CD14-positive monocyte (primary cell): ENCODE measurements around the gene RAC2. TPM values are rescaled to one million over a fixed set of nuclear protein-coding genes. Genes with fewer than 3 reads are reported as not detected.

ENCODE experiments used
- DNase-seq, 3 donors: peaks; one replicate each; pipeline ENCODE4 v3.0.0-alpha.2; 2011 to 2022
- H2AFZ ChIP-seq: 2 replicates; pipeline ENCODE4 v1.6.0; 2012; ENCODE audit warnings: mild to moderate bottlenecking, low read depth, low read length, inconsistent platforms; ENCODE audit not compliant: insufficient read depth, poor library complexity, severe bottlenecking
- H3K27ac ChIP-seq, 2 donors: 1 replicate in 1 of 2; 2 replicates in 1 of 2; pipeline ENCODE4 v1.5.1; 2012 to 2013; ENCODE audit warnings: low read length in 2 of 2, control low read depth in 1 of 2, inconsistent platforms in 1 of 2, low read depth in 1 of 2, mild to moderate bottlenecking in 1 of 2
- H3K27me3 ChIP-seq, 2 donors: one replicate each; pipeline versions ENCODE4 v1.6.0 to v1.6.1; 2011 to 2013; ENCODE audit warnings: low read length in 2 of 2; ENCODE audit not compliant: control insufficient read depth in 2 of 2, insufficient read depth in 2 of 2
- H3K36me3 ChIP-seq, 2 donors: replicated peaks in 1 of 2; 1 replicate in 1 of 2; 2 replicates in 1 of 2; pipeline versions ENCODE4 v1.5.1 to v1.6.1; 2012 to 2013; ENCODE audit warnings: low read length in 2 of 2, control low read depth in 1 of 2, inconsistent platforms in 1 of 2, mild to moderate bottlenecking in 1 of 2; ENCODE audit not compliant: insufficient read depth in 2 of 2, control insufficient read depth in 1 of 2
- H3K4me1 ChIP-seq, 2 donors: 1 replicate in 1 of 2; 2 replicates in 1 of 2; pipeline versions ENCODE4 v1.5.1 to v1.6.1; 2012 to 2013; ENCODE audit warnings: low read length in 2 of 2, control low read depth in 1 of 2, inconsistent platforms in 1 of 2, mild to moderate bottlenecking in 1 of 2, moderate library complexity in 1 of 2; ENCODE audit not compliant: insufficient read depth in 2 of 2, control insufficient read depth in 1 of 2
- H3K4me2 ChIP-seq: replicated peaks from 2 replicates; pipeline ENCODE3; 2012; ENCODE audit warnings: low read length, moderate library complexity, mild to moderate bottlenecking; ENCODE audit not compliant: poor library complexity, severe bottlenecking; ENCODE audit errors: extremely low read depth
- H3K4me3 ChIP-seq, 3 experiments: fragments of 200-600 bp in 1 of 3; sonication (generic) in 1 of 3; replicated peaks in 1 of 3; 1 replicate in 2 of 3; 2 replicates in 1 of 3; pipeline ENCODE4 v1.5.1; 2011 to 2013; ENCODE audit warnings: low read length in 3 of 3, mild to moderate bottlenecking in 3 of 3, control low read depth in 2 of 3, low read depth in 2 of 3, inconsistent platforms in 1 of 3, moderate library complexity in 1 of 3
- H3K79me2 ChIP-seq: 2 replicates; pipeline ENCODE4 v1.6.0; 2012; ENCODE audit warnings: mild to moderate bottlenecking, control low read depth, inconsistent platforms, low read length, moderate library complexity; ENCODE audit not compliant: insufficient read depth
- H3K9ac ChIP-seq: 2 replicates; pipeline ENCODE4 v1.6.0; 2017; ENCODE audit warnings: low read length, mild to moderate bottlenecking; ENCODE audit not compliant: insufficient read depth, poor library complexity, severe bottlenecking
- H3K9me3 ChIP-seq, 2 donors: replicated peaks in 1 of 2; 1 replicate in 1 of 2; 2 replicates in 1 of 2; pipeline versions ENCODE4 v1.5.1 to v1.6.1; 2012 to 2013; ENCODE audit warnings: low read length in 2 of 2, control low read depth in 1 of 2; ENCODE audit not compliant: control insufficient read depth in 1 of 2, insufficient read depth in 1 of 2
- H4K20me1 ChIP-seq: 2 replicates; pipeline ENCODE4 v1.6.0; 2012; ENCODE audit warnings: mild to moderate bottlenecking, low read length, control low read depth, moderate library complexity; ENCODE audit not compliant: insufficient read depth
- H3K27ac Mint-ChIP-seq, 7 donors: one replicate each; pipeline ENCODE4 v1.8.0; 2020; ENCODE audit warnings: mild to moderate bottlenecking in 7 of 7, mixed read lengths in 7 of 7, moderate library complexity in 6 of 7, inconsistent platforms in 2 of 7
- H3K27me3 Mint-ChIP-seq, 3 donors: one replicate each; pipeline ENCODE4 v1.8.0; 2021 to 2022; ENCODE audit warnings: low read depth in 3 of 3, mild to moderate bottlenecking in 3 of 3, mixed read lengths in 3 of 3, moderate library complexity in 3 of 3, inconsistent platforms in 1 of 3
- H3K36me3 Mint-ChIP-seq, 2 donors: one replicate each; pipeline ENCODE4 v1.8.0; 2020; ENCODE audit warnings: mixed read lengths in 2 of 2, inconsistent platforms in 1 of 2, mild to moderate bottlenecking in 1 of 2
- H3K4me1 Mint-ChIP-seq: one replicate; pipeline ENCODE4 v1.8.0; 2020; ENCODE audit warnings: mild to moderate bottlenecking, mixed read lengths
- H3K4me3 Mint-ChIP-seq, 2 donors: one replicate each; pipeline ENCODE4 v1.8.0; 2020; ENCODE audit warnings: mild to moderate bottlenecking in 2 of 2, mixed read lengths in 2 of 2, moderate library complexity in 1 of 2
- H3K9me3 Mint-ChIP-seq, 7 donors: one replicate each; pipeline ENCODE4 v1.8.0; 2020 to 2022; ENCODE audit warnings: mixed read lengths in 7 of 7, mild to moderate bottlenecking in 6 of 7, moderate library complexity in 6 of 7, inconsistent platforms in 2 of 7
- WGBS: methylation state at CpG from one replicate; pipeline ENCODE4 v1.1.5; 2013; ENCODE audit warnings: missing lambda C conversion rate; ENCODE audit not compliant: insufficient coverage; 5-methylcytosine and 5-hydroxymethylcytosine counted together
- intact Hi-C, 2 donors: fragments of 100-400 bp; cut with micrococcal nuclease; formaldehyde crosslinking; loops; one replicate each; pipeline versions ENCODE4 v1.15.0 to v1.15.1; 2023
- polyA plus RNA-seq, 3 donors: library from polyadenylated mRNA; depleted of rRNA in 1 of 3; unstranded in 2 of 3; stranded (reverse) in 1 of 3; fragments of 300-500 nt in 2 of 3; fragments of >200 nt in 1 of 3; fragmentation: Illumina TruSeq in 2 of 3; gene quantifications; 1 replicate in 2 of 3; 2 replicates in 1 of 3; pipeline ENCODE4 v1.2.3, GENCODE V29; 2012 to 2021
- TF ChIP-seq, protein P1 (sequence below): fragments of 200-600 bp; IDR thresholded peaks from one replicate; pipeline ENCODE4 v1.8.0; 2022; ENCODE audit warnings: antibody characterized with exemption, mild to moderate bottlenecking

Gene RAC2
- polyA plus RNA-seq, 3 donors: 360 to 529 (median 526) TPM

DNA sequence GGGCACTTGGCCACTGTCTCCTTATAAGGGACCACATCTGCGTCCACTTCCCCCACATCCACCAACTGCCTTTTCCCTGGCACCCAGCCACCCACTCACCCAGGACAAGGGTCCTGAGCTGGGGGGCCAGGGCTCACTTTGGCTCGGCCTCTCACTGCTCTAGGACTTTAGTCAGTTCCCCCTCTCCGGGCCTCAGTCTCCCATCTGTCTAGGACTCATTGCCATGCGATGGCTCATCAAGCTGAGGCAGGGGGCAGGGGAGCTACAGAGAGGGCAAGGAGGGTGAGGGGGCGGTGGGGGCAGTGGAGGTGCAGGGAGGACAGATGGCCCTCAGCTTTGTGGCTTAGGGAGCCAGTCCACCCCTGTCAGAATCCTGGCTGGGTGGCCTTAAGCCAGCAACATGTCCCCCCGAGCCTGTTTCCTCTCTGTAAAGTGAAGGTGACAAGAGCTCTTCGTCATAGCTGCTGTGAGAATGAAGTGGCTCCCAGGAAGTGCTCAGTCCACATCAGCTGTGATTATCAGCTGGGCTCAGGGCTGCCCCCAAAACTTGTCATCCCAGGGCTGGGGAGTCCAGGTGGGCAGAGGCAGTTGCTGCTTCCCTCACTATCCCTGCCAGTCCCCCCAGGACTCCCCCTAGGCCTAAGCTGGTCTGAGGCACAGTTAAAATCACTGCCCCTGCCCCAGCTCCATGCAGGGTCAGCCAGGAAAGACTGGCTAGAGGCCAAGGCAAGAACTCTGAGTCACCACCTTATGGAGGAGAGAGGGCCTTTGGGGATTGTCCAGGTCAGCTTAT, 14.9 kb downstream of the RAC2 start:
- 53% methylated on average over 5 of the region's 7 CpGs for WGBS
- peak; percentile 41 to 85 (median 70) for DNase-seq
- Histone ChIP-seq H3K9ac (peak overlapping the region; percentile 83), H3K27ac (peak overlapping the region; percentile 90 to 100), H3K9me3 (no peaks in the 10 kb centered on the region), H2AFZ (no peak overlapping the region), H3K36me3 (peaks cover 67 to 72% of the 10 kb centered on the region in 2 donors), H3K4me1 (peaks cover 72 to 91% of the 10 kb centered on the region in 2 donors), H3K4me2 (peak overlapping the region; percentile 43), H4K20me1 (peaks cover 73% of the 10 kb centered on the region), H3K4me3 (peak overlapping the region in 1 of 3 experiments; percentile 52), H3K79me2 (peaks cover 72% of the 10 kb centered on the region), H3K27me3 (no peaks in the 10 kb centered on the region)
- H3K27me3 Mint-ChIP-seq: peaks cover 0 to 2% (median 0%) of the 10 kb centered on the region in 3 donors
- intact Hi-C loops: no loop called here
- peak overlapping the region; percentile 96 to 99 (median 97) for H3K27ac Mint-ChIP-seq
- H3K36me3 Mint-ChIP-seq: peaks cover 67 to 87% of the 10 kb centered on the region in 2 donors
- peaks cover 86% of the 10 kb centered on the region for H3K4me1 Mint-ChIP-seq
- H3K4me3 Mint-ChIP-seq: peak overlapping the region; percentile 55 to 80
- TF ChIP-seq, protein P1, sequence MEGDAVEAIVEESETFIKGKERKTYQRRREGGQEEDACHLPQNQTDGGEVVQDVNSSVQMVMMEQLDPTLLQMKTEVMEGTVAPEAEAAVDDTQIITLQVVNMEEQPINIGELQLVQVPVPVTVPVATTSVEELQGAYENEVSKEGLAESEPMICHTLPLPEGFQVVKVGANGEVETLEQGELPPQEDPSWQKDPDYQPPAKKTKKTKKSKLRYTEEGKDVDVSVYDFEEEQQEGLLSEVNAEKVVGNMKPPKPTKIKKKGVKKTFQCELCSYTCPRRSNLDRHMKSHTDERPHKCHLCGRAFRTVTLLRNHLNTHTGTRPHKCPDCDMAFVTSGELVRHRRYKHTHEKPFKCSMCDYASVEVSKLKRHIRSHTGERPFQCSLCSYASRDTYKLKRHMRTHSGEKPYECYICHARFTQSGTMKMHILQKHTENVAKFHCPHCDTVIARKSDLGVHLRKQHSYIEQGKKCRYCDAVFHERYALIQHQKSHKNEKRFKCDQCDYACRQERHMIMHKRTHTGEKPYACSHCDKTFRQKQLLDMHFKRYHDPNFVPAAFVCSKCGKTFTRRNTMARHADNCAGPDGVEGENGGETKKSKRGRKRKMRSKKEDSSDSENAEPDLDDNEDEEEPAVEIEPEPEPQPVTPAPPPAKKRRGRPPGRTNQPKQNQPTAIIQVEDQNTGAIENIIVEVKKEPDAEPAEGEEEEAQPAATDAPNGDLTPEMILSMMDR: no peak
- no peaks in the 10 kb centered on the region for H3K9me3 Mint-ChIP-seq

DNA sequence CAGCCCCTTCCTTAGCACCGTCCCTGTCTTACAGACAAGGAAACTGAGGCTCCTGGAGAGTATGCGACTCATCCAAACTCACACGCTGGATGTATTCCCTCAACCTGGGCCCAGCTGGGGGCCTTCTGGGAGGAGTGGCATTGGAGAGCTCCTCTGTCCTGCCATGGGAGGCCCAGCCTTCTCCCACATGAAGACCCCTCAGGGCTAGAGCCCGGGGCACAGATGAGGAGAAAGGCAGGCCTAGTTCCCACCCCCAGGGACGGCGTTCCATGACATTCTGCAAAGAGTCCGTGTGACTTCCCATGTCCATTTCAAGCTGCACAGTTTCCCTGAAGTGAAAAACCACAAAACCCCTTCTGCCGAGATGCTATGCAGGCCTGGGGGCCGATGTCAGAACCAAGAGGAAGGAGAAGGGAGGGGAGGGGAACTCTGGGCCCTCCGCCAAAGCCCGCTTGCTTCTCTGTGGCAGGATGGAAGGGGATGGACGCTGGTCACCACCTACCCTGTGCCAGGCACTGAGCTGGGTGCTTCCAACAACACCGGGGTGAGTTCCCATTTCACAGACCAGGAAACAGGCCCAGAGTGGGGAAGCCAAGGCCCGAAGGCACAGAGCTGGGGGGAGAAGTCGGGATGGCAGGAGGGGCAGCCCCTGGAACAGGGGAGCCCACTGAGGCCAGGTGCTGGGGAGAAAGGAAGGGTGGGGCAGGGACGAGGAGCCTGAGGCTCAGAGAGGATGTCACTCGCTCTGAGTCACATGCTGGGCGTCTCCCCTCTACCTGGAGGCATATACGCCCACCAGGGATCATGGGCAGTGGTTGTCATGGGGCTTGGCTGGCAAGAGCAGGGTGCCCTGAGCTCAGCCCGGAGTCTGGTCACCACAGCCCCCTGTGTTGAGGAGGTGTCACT, 15.7 kb downstream of the RAC2 start:
- H3K4me1 Mint-ChIP-seq: peaks cover 86% of the 10 kb centered on the region
- peak; percentile 47 to 58 (median 52) for DNase-seq
- H3K27ac Mint-ChIP-seq: peak overlapping the region; percentile 96 to 99 (median 97)
- 11% methylated on average over 15 of the region's 20 CpGs for WGBS
- Histone ChIP-seq H4K20me1 (peaks cover 70% of the 10 kb centered on the region), H3K27ac (peak overlapping the region; percentile 90 to 100), H3K4me2 (peak overlapping the region; percentile 43), H3K4me3 (peak overlapping the region in 1 of 3 experiments; percentile 52), H2AFZ (no peak overlapping the region), H3K79me2 (peaks cover 64% of the 10 kb centered on the region), H3K9me3 (no peaks in the 10 kb centered on the region), H3K4me1 (peaks cover 79 to 91% of the 10 kb centered on the region in 2 donors), H3K36me3 (peaks cover 59 to 69% of the 10 kb centered on the region in 2 donors), H3K27me3 (no peaks in the 10 kb centered on the region), H3K9ac (peak overlapping the region; percentile 83)
- TF ChIP-seq, protein P1: no peak
- peaks cover 66 to 87% of the 10 kb centered on the region in 2 donors for H3K36me3 Mint-ChIP-seq
- intact Hi-C loops: no loop called here
- peak overlapping the region; percentile 6 to 59 for H3K4me3 Mint-ChIP-seq
- H3K27me3 Mint-ChIP-seq: peaks cover 0 to 2% (median 0%) of the 10 kb centered on the region in 3 donors
- H3K9me3 Mint-ChIP-seq: no peaks in the 10 kb centered on the region
